IMR-90 (cell line): ENCODE data around the gene NEMP1. TPM values are rescaled to one million over a fixed set of nuclear protein-coding genes. Genes with fewer than 3 reads are reported as not detected.

Source experiments
- ATAC-seq: fragments of 200-7000 bp; cut with Tn5 transposase; 2 replicates; pipeline ENCODE4 v1.9.1; 2020; ENCODE audit warnings: low read depth, mild to moderate bottlenecking, moderate library complexity
- BruUV-seq: library from RNA; stranded (reverse); fragments of 400-500 nt; replicated peaks from 2 replicates; lab custom pipeline; 2021; lab: Mats Ljungman, UMichigan
- CTCF ChIA-PET: fragments of 300-600 bp; formaldehyde crosslinking; extraction: SDS; loops from one replicate; lab custom pipeline; 2021; ENCODE audit warnings: antibody characterized with exemption; lab: Yijun Ruan, JAX
- POLR2A ChIA-PET: fragments of 300-600 bp; sonication (Branson Sonifier 250); formaldehyde crosslinking; loops from one replicate; lab custom pipeline; 2022; ENCODE audit warnings: antibody characterized with exemption; ENCODE audit not compliant: unreplicated experiment; lab: Charles Lee
- DNase-seq: peaks from one replicate; pipeline ENCODE4 v3.0.0; 2013
- H2AFZ ChIP-seq: replicated peaks from 2 replicates; pipeline ENCODE3; 2013; ENCODE audit warnings: low read length, mild to moderate bottlenecking; ENCODE audit not compliant: poor library complexity
- H2AK5ac ChIP-seq: 2 replicates; pipeline ENCODE4 v1.6.1; 2013; ENCODE audit warnings: low read depth, low read length, inconsistent platforms
- H2AK9ac ChIP-seq: replicated peaks from 2 replicates; pipeline ENCODE3; 2013; ENCODE audit warnings: mild to moderate bottlenecking, low read depth, low read length, moderate library complexity; ENCODE audit not compliant: poor library complexity
- H2BK120ac ChIP-seq: 2 replicates; pipeline ENCODE4 v1.6.1; 2013; ENCODE audit warnings: low read depth, low read length, inconsistent platforms
- H2BK15ac ChIP-seq: 3 replicates; pipeline ENCODE4 v1.6.1; 2013; ENCODE audit warnings: low read depth, low read length, inconsistent platforms
- H2BK20ac ChIP-seq: 2 replicates; pipeline ENCODE4 v1.6.1; 2013; ENCODE audit warnings: low read depth, mild to moderate bottlenecking, inconsistent platforms, low read length, moderate library complexity
- H2BK5ac ChIP-seq: 2 replicates; pipeline ENCODE4 v1.6.1; 2013; ENCODE audit warnings: mild to moderate bottlenecking, low read depth, low read length, inconsistent platforms; ENCODE audit not compliant: poor library complexity, severe bottlenecking
- H3K14ac ChIP-seq: replicated peaks from 2 replicates; pipeline ENCODE4 v1.6.1; 2013; ENCODE audit warnings: low read depth, low read length, inconsistent platforms
- H3K18ac ChIP-seq: 2 replicates; pipeline ENCODE4 v1.6.1; 2013; ENCODE audit warnings: low read depth, low read length, control low read depth
- H3K23ac ChIP-seq: 2 replicates; pipeline ENCODE4 v1.6.1; 2013; ENCODE audit warnings: low read depth, low read length, inconsistent platforms
- H3K27ac ChIP-seq: 2 replicates; pipeline ENCODE4 v1.5.1; 2013; ENCODE audit warnings: mild to moderate bottlenecking, control low read depth, low read length; ENCODE audit not compliant: insufficient read depth
- H3K27me3 ChIP-seq: 2 replicates; pipeline ENCODE4 v1.6.1; 2013; ENCODE audit warnings: low read length; ENCODE audit not compliant: control insufficient read depth, insufficient read depth
- H3K36me3 ChIP-seq: 2 replicates; pipeline ENCODE4 v1.6.1; 2013; ENCODE audit warnings: low read length, mixed read lengths; ENCODE audit not compliant: control insufficient read depth, insufficient read depth
- H3K4ac ChIP-seq: 2 replicates; pipeline ENCODE4 v1.6.1; 2013; ENCODE audit warnings: low read depth, low read length, inconsistent platforms
- H3K4me1 ChIP-seq: 2 replicates; pipeline ENCODE4 v1.6.1; 2013; ENCODE audit warnings: low read length, mixed read lengths; ENCODE audit not compliant: control insufficient read depth, insufficient read depth
- H3K4me2 ChIP-seq: 2 replicates; pipeline ENCODE4 v1.6.1; 2013; ENCODE audit warnings: low read depth, mild to moderate bottlenecking, control low read depth, low read length, moderate library complexity
- H3K4me3 ChIP-seq: 2 replicates; pipeline ENCODE4 v1.5.1; 2013; ENCODE audit warnings: low read depth, mild to moderate bottlenecking, control low read depth, low read length, moderate library complexity; ENCODE audit not compliant: insufficient read depth
- H3K56ac ChIP-seq: 2 replicates; pipeline ENCODE4 v1.6.1; 2013; ENCODE audit warnings: low read length, inconsistent platforms; ENCODE audit not compliant: insufficient read depth; ENCODE audit errors: extremely low read depth
- H3K79me1 ChIP-seq, 2 experiments: 2 replicates each; pipeline ENCODE4 v1.6.1; 2013; ENCODE audit warnings: low read length in 2 of 2, inconsistent platforms in 1 of 2, low read depth in 1 of 2
- H3K9ac ChIP-seq: 2 replicates; pipeline ENCODE4 v1.6.1; 2013; ENCODE audit warnings: low read depth, low read length, control low read depth
- H3K9me1 ChIP-seq: 2 replicates; pipeline ENCODE4 v1.6.1; 2013; ENCODE audit warnings: low read length, inconsistent platforms; ENCODE audit not compliant: insufficient read depth
- H3K9me3 ChIP-seq: 2 replicates; pipeline ENCODE4 v1.6.1; 2013; ENCODE audit warnings: low read length; ENCODE audit not compliant: control insufficient read depth, insufficient read depth
- H4K20me1 ChIP-seq: 2 replicates; pipeline ENCODE4 v1.6.1; 2013; ENCODE audit warnings: low read length, inconsistent platforms; ENCODE audit not compliant: insufficient read depth
- H4K5ac ChIP-seq: 2 replicates; pipeline ENCODE4 v1.6.1; 2013; ENCODE audit warnings: mild to moderate bottlenecking, low read depth, low read length, control low read depth
- H4K8ac ChIP-seq, 2 experiments: 2 replicates each; pipeline ENCODE4 v1.6.1; 2013; ENCODE audit warnings: low read depth in 2 of 2, low read length in 2 of 2, control low read depth in 1 of 2, inconsistent platforms in 1 of 2
- H4K91ac ChIP-seq: 2 replicates; pipeline ENCODE4 v1.6.1; 2013; ENCODE audit warnings: low read depth, low read length, inconsistent platforms; ENCODE audit not compliant: insufficient read depth
- NFE2L2 ChIP-seq: fragments of 150-350 bp; IDR thresholded peaks from 2 replicates; pipeline ENCODE4 v1.6.1; 2016; ENCODE audit warnings: low read depth, mild to moderate bottlenecking, low read length
- WGBS, 2 experiments: methylation state at CpG; one replicate each; pipeline versions ENCODE4 v1.1.5 to v1.1.7; 2013; ENCODE audit warnings: missing lambda C conversion rate in 2 of 2; ENCODE audit not compliant: insufficient read length in 1 of 2; ENCODE audit errors: extremely low coverage in 2 of 2; 5-methylcytosine and 5-hydroxymethylcytosine counted together
- dilution Hi-C: fragments of 300-500 bp; cut with HindIII; formaldehyde crosslinking; loops from one replicate; pipeline ENCODE4 v1.14.3; 2018; ENCODE audit warnings: low sequenced_read_pairs; ENCODE audit not compliant: unreplicated experiment
- in situ Hi-C: fragments of 300-500 bp; cut with MboI; formaldehyde crosslinking; loops from 3 replicates; pipeline ENCODE4 v1.14.3; 2019; ENCODE audit warnings: low sequenced_read_pairs, inconsistent platforms, mixed read lengths
- intact Hi-C: fragments of 100-400 bp; cut with micrococcal nuclease; formaldehyde crosslinking; loops from 2 replicates; pipeline ENCODE4 v1.10.0; 2022
- polyA plus RNA-seq, 3 experiments: library from polyadenylated mRNA; depleted of rRNA; stranded (reverse); fragments of >200 nt; gene quantifications; 2 replicates each; pipeline ENCODE4 v1.2.3, GENCODE V29; 2012; ENCODE audit warnings: low replicate concordance in 1 of 3
- total RNA-seq: library from RNA; depleted of rRNA; stranded (reverse); fragments of >200 nt; gene quantifications from 2 replicates; pipeline ENCODE4 v1.2.3, GENCODE V29; 2012
- TF ChIP-seq, protein P1 (sequence below): conservative IDR thresholded peaks from 2 replicates; pipeline ENCODE4 v1.5.1; 2012; ENCODE audit warnings: mild to moderate bottlenecking, low read depth, low read length, improper control_type of control experiment

NEMP1 gene
- total and polyA plus RNA-seq, 2 of the 4 experiments (the other 2 are of a cell fraction), result 8.9 to 10.9 TPM

DNA sequence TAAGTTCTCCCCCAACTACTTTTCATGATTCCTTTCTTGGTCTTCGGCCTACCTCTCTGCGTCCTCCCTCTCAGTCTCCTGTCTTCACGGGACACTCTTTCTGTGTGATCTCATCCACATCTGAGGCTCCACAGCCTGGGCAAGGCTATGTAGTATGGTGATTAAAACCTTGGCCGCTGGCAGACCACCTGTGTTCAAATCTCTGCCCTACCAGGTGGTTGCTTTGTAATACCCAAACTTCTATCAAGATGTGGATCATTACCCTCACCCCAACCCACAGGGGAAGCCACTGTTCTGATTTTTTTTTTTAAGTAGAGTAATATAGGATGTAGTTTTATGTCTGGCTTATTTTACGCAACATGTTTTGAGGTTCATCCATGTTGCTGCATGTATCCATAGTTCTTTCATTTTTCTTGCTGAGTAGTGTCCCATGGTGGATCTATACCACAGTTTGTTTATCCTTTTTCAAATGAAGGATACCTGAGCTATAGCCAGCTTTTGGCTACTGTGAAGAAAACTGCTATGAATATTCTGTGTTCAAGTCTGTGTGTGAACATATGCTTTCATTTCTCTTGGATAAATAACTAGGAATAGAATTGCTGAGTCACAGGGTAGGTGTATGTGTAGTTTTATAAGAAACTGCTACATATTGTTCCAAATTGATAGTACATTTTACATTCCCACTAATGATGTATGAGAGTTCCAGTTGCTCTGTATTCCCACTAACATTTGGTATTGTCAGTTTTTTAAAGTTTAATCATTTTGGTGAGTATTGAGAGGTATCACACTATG lies 40.9 kb upstream of the NEMP1 start:
- no peaks in the 10 kb centered on the region for H3K27me3 ChIP-seq
- in situ Hi-C loops (loop anchor here (5.0 kb wide), 1 partner anchor 58 kb away; no protein-coding TSS in a partner anchor), intact Hi-C loops (no loop called here), dilution Hi-C loops (no loop called here)
- H4K5ac ChIP-seq, result peak overlapping the region; percentile 86; the same call in 1 of the 2 replicates
- H3K79me1 ChIP-seq, result no peaks in the 10 kb centered on the region
- H2BK20ac ChIP-seq, result peak overlapping the region; percentile 71; the same call in 1 of the 2 replicates
- peak overlapping the region; percentile 75; the same call in 1 of the 2 replicates for H2AK5ac ChIP-seq
- ATAC-seq (no peak), DNase-seq (no peak)
- H4K91ac ChIP-seq, result peak overlapping the region; percentile 41
- no peak overlapping the region for H3K56ac ChIP-seq
- no TSS peak for BruUV-seq
- peak overlapping the region; percentile 71 for H3K14ac ChIP-seq
- peaks cover 8% of the 10 kb centered on the region for H3K9me1 ChIP-seq
- CTCF ChIA-PET, result interaction anchor here (0.6 kb wide), 1 partner anchor 13 kb away, joined by 3 read pairs; no protein-coding TSS in a partner anchor
- peak overlapping the region; percentile 46 for H2BK120ac ChIP-seq
- peaks cover 8% of the 10 kb centered on the region for H3K4me1 ChIP-seq
- H3K36me3 ChIP-seq, result no peaks in the 10 kb centered on the region
- H2BK15ac ChIP-seq, result 0 out of 3 replicates have a peak overlapping the region, but pooled peaks have one; percentile 5
- no peaks in the 10 kb centered on the region; the same call in 1 of the 2 replicates for H3K9me3 ChIP-seq
- no peak overlapping the region for H2AK9ac ChIP-seq
- TF ChIP-seq NFE2L2, result peak; percentile 91
- TF ChIP-seq, protein P1, sequence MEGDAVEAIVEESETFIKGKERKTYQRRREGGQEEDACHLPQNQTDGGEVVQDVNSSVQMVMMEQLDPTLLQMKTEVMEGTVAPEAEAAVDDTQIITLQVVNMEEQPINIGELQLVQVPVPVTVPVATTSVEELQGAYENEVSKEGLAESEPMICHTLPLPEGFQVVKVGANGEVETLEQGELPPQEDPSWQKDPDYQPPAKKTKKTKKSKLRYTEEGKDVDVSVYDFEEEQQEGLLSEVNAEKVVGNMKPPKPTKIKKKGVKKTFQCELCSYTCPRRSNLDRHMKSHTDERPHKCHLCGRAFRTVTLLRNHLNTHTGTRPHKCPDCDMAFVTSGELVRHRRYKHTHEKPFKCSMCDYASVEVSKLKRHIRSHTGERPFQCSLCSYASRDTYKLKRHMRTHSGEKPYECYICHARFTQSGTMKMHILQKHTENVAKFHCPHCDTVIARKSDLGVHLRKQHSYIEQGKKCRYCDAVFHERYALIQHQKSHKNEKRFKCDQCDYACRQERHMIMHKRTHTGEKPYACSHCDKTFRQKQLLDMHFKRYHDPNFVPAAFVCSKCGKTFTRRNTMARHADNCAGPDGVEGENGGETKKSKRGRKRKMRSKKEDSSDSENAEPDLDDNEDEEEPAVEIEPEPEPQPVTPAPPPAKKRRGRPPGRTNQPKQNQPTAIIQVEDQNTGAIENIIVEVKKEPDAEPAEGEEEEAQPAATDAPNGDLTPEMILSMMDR, result no peak
- H3K4me2 ChIP-seq, result no peak overlapping the region
- H3K9ac ChIP-seq, result no peak overlapping the region
- no peaks in the 10 kb centered on the region for H4K20me1 ChIP-seq
- WGBS, 2 experiments, result no CpG with 5 or more reads among the region's 5 CpGs
- peak overlapping the region; percentile 8 to 86; a peak in 3 of 4 replicates for H4K8ac ChIP-seq
- no peak overlapping the region for H3K23ac ChIP-seq
- H2AFZ ChIP-seq, result peak overlapping the region; percentile 83
- H3K27ac ChIP-seq, result no peak overlapping the region
- peak overlapping the region; percentile 53; the same call in 1 of the 2 replicates for H3K18ac ChIP-seq
- H2BK5ac ChIP-seq, result peak overlapping the region; percentile 63
- H3K4ac ChIP-seq, result peak overlapping the region; percentile 58
- POLR2A ChIA-PET, result no interaction called here
- H3K4me3 ChIP-seq, result no peak overlapping the region
